Stimulated activated CD4-positive, alpha-beta T cell treated with anti-CD3 and anti-CD28 coated beads, Interleukin-15, amount 100 ng/mL, for 24 hours (primary cell): ENCODE results near the gene RECK.
"Not testable (repeated sequence)": the region's sequence is repeated elsewhere in the genome, so short reads cannot be mapped to it uniquely, and the experiment has no call there.

Source experiments
- DNase-seq: peaks from one replicate; pipeline ENCODE4 v3.0.0-alpha.2; 2020

Gene RECK

GRCh38 chr9:36141761-36142160 is 105.0 kb downstream of the RECK start:
- no peak for DNase-seq

GRCh38 chr9:36142510-36143244 is 106.0 kb downstream of the RECK start:
- no peak for DNase-seq

- no peak for DNase-seq
Measured at GRCh38 chr9:36143245-36143641, 106.5 kb downstream of the RECK start.

- DNase-seq: no peak
Measured at GRCh38 chr9:36144309-36145232, 107.9 kb downstream of the RECK start.

GRCh38 chr9:36145970-36146369 is 109.3 kb downstream of the RECK start:
- no peak for DNase-seq

GRCh38 chr9:36146651-36147050 is 109.9 kb downstream of the RECK start:
- no peak for DNase-seq

- no peak for DNase-seq
Measured at GRCh38 chr9:36147441-36148175, 110.9 kb downstream of the RECK start.

- DNase-seq: peak; percentile 84
Measured at GRCh38 chr9:36148311-36149051, 111.8 kb downstream of the RECK start.

- no peak for DNase-seq
Measured at GRCh38 chr9:36149197-36149596, 112.5 kb downstream of the RECK start.

- DNase-seq: no peak
Measured at GRCh38 chr9:36150574-36151315, 114.0 kb downstream of the RECK start.

GRCh38 chr9:36151316-36152210 is 114.8 kb downstream of the RECK start:
- DNase-seq: peak; percentile 91

- DNase-seq: no peak
Measured at GRCh38 chr9:36152741-36153438, 116.2 kb downstream of the RECK start.

- DNase-seq: no peak
Measured at GRCh38 chr9:36153746-36154145, 117.0 kb downstream of the RECK start.

GRCh38 chr9:36154331-36154952 is 117.7 kb downstream of the RECK start:
- no peak for DNase-seq

GRCh38 chr9:36156116-36156515 is 119.4 kb downstream of the RECK start:
- DNase-seq: no peak

GRCh38 chr9:36158122-36158521 is 121.4 kb downstream of the RECK start:
- no peak for DNase-seq

- no peak for DNase-seq
Measured at GRCh38 chr9:36158917-36159316, 122.2 kb downstream of the RECK start.

- DNase-seq: not testable (repeated sequence)
Measured at GRCh38 chr9:36159509-36159908, 122.8 kb downstream of the RECK start.

GRCh38 chr9:36160126-36160525 is 123.4 kb downstream of the RECK start:
- DNase-seq: not testable (repeated sequence)

GRCh38 chr9:36161187-36161586 is 124.5 kb downstream of the RECK start:
- DNase-seq: no peak
